GM12801 (cell line): Measurements from ENCODE around the gene HOXA11.

ENCODE experiments used
- CTCF ChIP-seq: IDR thresholded peaks from one replicate; pipeline ENCODE4 v1.5.1; 2011; ENCODE audit warnings: control low read depth; ENCODE audit not compliant: insufficient read length; ENCODE audit errors: extremely low read depth

HOXA11 gene

GRCh38 chr7:27165089-27165995 is 19.7 kb downstream of the HOXA11 start, which contains the start of gene HOXA9:
TSS of gene HOXA9 (minus strand) at chr7:27165537. CDS start at chr7:27165457, 80 bp downstream.
- TF ChIP-seq CTCF: no peak

DNA sequence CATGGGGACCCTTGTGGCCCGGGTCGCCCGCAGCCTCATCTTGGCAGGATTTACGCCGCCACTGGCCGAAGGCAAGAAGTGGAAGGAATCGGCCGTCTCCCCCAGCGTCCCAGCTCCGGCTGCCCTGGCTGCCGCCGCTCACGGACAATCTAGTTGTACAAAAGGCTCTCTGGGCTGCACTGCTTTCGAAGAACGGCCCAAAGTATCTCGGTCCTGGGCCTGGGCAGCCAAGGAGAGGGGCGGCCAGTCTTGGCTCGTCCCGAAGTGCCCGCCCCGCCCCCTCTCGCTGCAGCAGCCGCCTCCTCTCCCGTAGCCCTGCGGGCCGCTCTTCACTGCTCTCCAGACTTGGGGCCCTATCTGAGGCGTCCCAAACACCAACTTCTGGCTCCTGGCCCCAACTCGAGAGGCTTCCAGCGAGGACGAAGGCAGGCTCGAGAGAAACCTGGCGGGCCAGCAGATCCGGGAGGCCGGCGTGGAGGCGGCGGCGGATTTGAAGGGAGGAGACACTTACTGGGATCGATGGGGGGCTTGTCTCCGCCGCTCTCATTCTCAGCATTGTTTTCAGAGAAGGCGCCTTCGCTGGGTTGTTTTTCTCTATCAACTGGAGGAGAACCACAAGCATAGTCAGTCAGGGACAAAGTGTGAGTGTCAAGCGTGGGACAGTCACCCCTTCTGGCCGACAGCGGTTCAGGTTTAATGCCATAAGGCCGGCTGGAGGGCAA is 20.5 kb downstream of the HOXA11 start:
- TF ChIP-seq CTCF: no peak

GRCh38 chr7:27164045-27164366 is 21.0 kb downstream of the HOXA11 start:
- no peak for TF ChIP-seq CTCF

- no peak for TF ChIP-seq CTCF
Observed at GRCh38 chr7:27163288-27164044, 21.6 kb downstream of the HOXA11 start.

DNA sequence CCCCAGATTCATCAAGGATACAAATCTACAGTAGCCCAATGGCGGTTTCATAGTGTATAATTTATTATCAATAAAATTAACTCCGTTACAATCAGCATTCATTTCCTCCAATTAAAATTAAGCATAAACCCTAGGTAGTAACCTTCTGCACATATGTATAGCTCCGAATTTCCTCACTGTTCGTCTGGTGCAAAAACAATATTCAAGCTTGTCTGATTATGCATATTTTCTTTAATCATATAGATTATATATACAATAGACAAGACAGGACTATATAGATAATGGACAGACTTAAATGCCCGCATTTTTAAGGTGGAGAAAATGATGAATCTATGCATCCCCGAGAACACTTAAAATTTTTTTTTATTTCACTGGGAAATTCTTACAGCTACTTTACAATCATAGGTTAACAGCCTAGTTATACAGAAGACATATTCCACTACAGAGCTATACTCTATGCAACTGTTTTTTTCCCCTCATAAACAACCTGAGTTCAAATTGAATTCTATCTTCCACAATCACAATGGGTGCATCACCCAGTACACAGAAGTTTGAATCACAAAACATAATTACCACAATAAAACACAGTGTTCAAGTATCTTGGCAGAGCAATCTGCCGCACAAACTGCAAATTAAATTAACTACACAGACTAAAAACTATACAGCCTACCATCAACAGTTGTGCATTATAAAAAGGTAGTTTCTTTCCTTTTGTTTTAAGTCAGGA is 22.3 kb downstream of the HOXA11 start:
- TF ChIP-seq CTCF: no peak

DNA sequence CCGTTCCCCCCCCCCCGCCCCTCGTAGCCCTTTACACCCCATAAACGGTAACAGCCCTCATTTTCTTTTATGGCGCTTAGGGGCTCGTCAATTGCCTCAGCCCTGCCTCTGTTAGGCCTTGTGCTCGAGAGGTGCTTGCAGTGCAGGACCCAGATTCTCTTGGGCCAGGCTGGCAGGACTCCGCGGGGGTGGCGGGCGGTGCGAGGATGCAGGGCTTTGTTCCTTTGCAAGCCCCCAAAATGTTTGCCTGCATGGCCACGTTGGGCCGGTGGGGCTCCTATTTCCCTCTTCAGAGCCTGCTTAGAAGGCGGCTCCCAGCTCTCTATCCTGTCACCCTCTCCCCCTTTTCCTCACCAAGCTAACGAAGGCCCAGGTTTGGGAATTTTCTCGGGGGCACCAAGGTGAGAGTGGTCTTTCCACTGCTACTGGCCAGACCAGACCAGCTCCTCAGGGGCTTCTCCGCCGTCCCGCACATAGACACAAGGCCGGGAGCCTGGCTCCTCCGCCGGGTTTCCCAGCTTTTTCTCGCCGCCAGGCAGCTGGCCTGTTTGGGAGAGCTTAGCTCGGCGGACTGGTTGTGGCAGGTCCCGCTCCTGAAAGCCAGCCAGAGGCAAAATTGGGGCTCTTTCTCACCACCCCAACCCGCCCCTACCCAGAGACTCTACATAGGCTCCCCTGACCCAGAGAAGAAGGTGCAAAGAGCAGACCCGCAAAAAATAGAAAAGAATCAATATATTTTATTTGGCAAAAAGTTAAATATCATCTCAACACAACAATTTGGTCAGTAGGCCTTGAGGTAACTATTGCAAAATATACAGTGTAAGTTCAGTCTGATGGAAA is 23.1 kb downstream of the HOXA11 start:
- TF ChIP-seq CTCF: no peak
